GM12891 (cell line): ENCODE results near the gene MIP.

Source experiments
- PAX5 ChIP-seq: IDR thresholded peaks from 2 replicates; pipeline ENCODE4 v1.6.1; 2011; ENCODE audit warnings: low read length, moderate library complexity, mild to moderate bottlenecking; ENCODE audit not compliant: insufficient read depth, severe bottlenecking
- POLR2A ChIP-seq: IDR thresholded peaks from 2 replicates; pipeline ENCODE4 v1.6.1; 2011; ENCODE audit warnings: low read depth, low read length, control low read depth
- POLR2AphosphoS5 ChIP-seq: IDR thresholded peaks from 2 replicates; pipeline ENCODE4 v1.6.1; 2011; ENCODE audit warnings: low read depth, low read length, control low read depth

- TF ChIP-seq POLR2A: no peak
- no peak for TF ChIP-seq PAX5
- TF ChIP-seq POLR2AphosphoS5: no peak
Observed at GRCh38 chr12:56484566-56484965, 30.1 kb upstream of the MIP start.
